ENCODE measurements around the gene CCDC179. TPM values are rescaled to one million over a fixed set of nuclear protein-coding genes. Genes with fewer than 3 reads are reported as not detected.

The CCDC179 gene
- total and polyA plus RNA-seq, 2 of the 13 experiments (the other 11 are each of a cell fraction or from before 2014, with no cell fraction given): not detected

- TF ChIP-seq MLXIP (CRISPR knock-in tag; IDR thresholded peaks at IDR 0.05; ENCODE audit: borderline replicate concordance) (no peak), CCAR2 (optimal IDR thresholded peaks at IDR 0.05; ENCODE audit: low read depth, low read length) (no peak), SP4 (CRISPR knock-in tag; IDR thresholded peaks at IDR 0.05) (no peak), GMEB2 (CRISPR knock-in tag; IDR thresholded peaks at IDR 0.05; ENCODE audit: low read depth) (no peak), SNAI1 (CRISPR knock-in tag; IDR thresholded peaks at IDR 0.05; ENCODE audit: borderline replicate concordance) (no peak), ATM (IDR thresholded peaks at IDR 0.05; ENCODE audit: borderline replicate concordance) (no peak)
These were observed 43.5 kb upstream of the CCDC179 start (continued) for GRCh38 chr11:22903782-22904181.

- Histone ChIP-seq H3K79me2 (ENCODE audit: insufficient read depth, low read length) (no peaks in the 10 kb centered on the region), H3K27me3 (ENCODE audit: control insufficient read depth in 1 of 2, insufficient read depth in 2 of 2, low read length in 2 of 2) (no peaks in the 10 kb centered on the region), H3K4me1 (ENCODE audit: insufficient read depth, low read length) (no peaks in the 10 kb centered on the region), H3K9me3 (ENCODE audit: low read length) (no peaks in the 10 kb centered on the region), H3K27ac (ENCODE audit: extremely low read length, insufficient read depth, low read length) (no peak overlapping the region), H3K9ac (ENCODE audit: insufficient read depth, low read depth, low read length) (no peak overlapping the region), H3K36me3 (replicated peaks in 1 of 2; ENCODE audit: control insufficient read depth in 1 of 2, insufficient read depth in 2 of 2, low read length in 2 of 2) (no peaks in the 10 kb centered on the region), H2AFZ (ENCODE audit: low read length) (no peak overlapping the region), H4K20me1 (ENCODE audit: insufficient read depth, low read length) (no peaks in the 10 kb centered on the region), H3K4me3 (replicated peaks in 1 of 3; ENCODE audit: insufficient read depth in 1 of 3, low read depth in 2 of 3, low read length in 3 of 3) (no peak overlapping the region), H3K4me2 (ENCODE audit: low read depth, low read length) (no peak overlapping the region)
- FAIRE-seq (no peak), DNase-seq (ENCODE audit: low spot score) (no peak), ATAC-seq (no peak)
- WGBS (ENCODE audit: low lambda C conversion rate): 28% methylated on average over 4 of the region's 4 CpGs
- POLR2A ChIA-PET: no interaction called here
- intact Hi-C loops (cut with micrococcal nuclease; ENCODE audit: unreplicated experiment) (no loop called here), in situ Hi-C loops (cut with HindIII; ENCODE audit: extremely low pct_ligation_motif_present, low pct_unique_long_range_greater_than_20kb) (no loop called here)
- CTCF ChIA-PET (ENCODE audit: low intra/inter-chr PET ratio, low total read pairs): no interaction called here
- no TSS peak for BruUV-seq (replicated peaks)
- TF ChIP-seq ZNF800 (CRISPR knock-in tag; IDR thresholded peaks at IDR 0.05) (no peak), ZNF724P (CRISPR knock-in tag; IDR thresholded peaks at IDR 0.05; ENCODE audit: borderline replicate concordance) (no peak), ZNF142 (CRISPR knock-in tag; IDR thresholded peaks at IDR 0.05) (no peak), ZNF296 (CRISPR knock-in tag; conservative IDR thresholded peaks at IDR 0.05) (no peak), ATM (IDR thresholded peaks at IDR 0.05; ENCODE audit: borderline replicate concordance) (no peak), HOXA7 (CRISPR knock-in tag; IDR thresholded peaks at IDR 0.05) (no peak)
These were observed 41.3 kb upstream of the CCDC179 start for GRCh38 chr11:22901603-22902002.
